HG03575 (cell line): ENCODE measurements around the gene PPBP.

ENCODE experiments used
- ATAC-seq: cut with Tn5 transposase; IDR thresholded peaks from one replicate; pipeline ENCODE4 v1.9.1; 2021; ENCODE audit not compliant: unreplicated experiment, insufficient number of reproducible peaks, low FRiP score; ENCODE audit errors: extremely low read depth

Gene PPBP, protein sequence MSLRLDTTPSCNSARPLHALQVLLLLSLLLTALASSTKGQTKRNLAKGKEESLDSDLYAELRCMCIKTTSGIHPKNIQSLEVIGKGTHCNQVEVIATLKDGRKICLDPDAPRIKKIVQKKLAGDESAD

DNA sequence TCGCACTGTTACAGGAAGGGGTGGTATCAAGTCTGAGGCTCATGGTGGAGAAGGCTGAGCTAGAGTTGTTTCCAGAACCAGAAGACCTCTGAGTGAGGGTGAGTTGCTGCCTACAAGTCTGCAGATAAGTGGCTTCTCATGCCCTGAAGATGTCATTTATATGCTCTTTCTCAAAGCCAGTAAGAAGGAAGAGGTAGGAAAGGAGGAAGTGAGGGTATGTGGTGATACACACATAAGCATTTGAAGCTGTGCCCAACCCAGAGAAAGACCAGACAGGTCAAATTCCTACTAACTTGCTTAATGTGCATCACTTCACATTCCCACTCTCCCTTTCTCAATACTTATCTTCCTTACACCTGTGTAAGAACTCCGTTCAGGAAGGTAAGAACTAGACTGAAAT lies at the start of gene PPBP:
TSS of gene PPBP (minus strand) at position 130 of the 400 bp plus-strand sequence. CDS start at position 43, 87 bp downstream.
- no peak for ATAC-seq

DNA sequence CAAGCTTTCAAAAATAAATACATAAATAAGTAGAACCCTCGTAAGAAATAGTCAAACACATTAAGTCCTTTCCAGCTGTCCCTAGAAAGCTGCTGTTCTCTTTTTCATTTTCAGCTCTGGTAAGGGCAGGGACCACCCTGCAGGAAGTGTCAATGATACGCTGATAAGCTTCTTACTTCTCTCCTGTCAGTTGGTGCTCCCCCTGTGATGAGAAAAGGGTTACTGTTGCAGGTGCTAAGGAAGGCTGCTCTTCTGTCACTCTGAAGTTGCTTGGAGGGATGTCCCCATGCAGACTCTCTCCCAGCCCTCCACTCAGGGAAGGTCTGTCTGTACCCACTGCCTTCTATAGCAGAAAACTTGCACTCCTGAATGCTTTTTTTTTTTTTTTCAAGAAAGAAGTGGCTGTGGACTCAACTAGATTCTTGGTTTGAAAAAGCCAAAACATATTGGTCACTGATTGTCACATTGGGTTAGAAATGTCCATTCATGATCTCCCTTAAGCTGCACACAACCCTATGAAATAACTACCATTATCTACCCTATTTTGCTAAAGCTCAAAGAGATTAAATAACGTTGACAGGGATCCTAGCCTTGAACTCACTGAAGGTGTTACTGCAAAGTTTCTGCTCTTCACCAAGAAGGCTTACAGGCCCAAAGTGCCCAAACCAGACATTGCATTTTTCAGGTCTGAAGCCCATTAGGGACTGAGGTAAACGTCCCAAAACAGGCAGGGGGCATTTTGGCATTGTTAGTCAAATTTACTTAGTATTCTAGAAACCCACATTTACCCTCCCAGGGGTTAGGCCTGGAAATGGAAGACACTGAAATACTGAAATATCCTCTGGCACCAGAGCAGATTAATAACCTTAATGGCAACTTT lies 49.3 kb upstream of the PPBP start:
- ATAC-seq: no peak

DNA sequence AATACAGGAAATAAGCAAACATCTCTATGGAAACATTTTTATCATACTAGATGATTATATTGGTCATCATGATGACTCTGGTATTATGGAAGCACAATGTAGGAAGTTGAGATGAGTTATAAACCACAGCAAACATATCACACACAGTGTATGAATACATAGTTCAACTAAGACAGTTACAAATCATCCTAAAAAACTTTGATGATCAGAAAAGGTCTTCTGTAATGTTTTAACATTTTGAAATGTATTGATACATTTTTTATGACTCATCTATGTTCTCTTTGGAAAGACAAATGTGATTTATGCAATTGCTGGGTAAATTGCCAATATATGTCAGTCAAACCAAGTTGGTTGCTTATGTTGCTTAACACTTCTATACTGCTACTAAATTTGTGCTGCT lies 45.7 kb upstream of the PPBP start:
- no peak for ATAC-seq

DNA sequence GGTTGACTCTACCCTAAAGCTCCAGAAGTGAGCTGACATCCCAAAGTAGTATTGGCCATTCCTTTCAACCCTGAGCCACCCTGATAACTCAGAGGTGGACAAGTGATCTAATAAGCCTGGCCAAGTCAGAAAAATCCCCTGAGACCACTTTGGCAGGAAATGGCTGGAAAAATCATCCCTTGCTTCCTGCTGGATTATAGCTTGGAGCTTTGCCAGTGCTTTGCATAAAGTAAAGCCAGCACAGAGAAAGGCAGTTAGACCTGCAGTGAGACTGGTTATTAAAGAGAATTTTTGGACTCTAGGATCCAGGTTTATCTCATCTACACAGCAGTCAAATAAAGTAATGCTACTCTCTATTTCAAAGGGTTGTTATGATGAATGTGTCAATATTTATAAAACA lies 44.1 kb upstream of the PPBP start:
- no peak for ATAC-seq

DNA sequence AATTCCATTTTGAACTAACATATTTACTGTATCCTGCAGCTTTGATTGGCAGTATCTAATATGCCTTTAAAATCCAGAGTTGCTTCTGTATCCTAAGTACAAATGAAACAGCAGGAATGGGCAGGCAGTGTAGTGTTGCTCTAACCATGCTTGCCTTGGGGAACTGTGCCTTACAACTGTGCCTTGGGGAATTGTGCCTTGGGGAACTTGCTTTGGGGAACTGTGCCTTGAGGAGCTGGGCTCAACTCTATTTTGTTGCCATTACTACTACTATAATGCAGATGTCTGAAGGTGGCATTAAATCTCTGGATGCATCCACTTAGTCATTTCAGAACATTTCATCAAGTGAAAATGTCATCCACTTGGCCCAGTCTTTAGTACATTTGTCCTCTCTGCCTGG lies 43.6 kb upstream of the PPBP start:
- ATAC-seq: no peak

DNA sequence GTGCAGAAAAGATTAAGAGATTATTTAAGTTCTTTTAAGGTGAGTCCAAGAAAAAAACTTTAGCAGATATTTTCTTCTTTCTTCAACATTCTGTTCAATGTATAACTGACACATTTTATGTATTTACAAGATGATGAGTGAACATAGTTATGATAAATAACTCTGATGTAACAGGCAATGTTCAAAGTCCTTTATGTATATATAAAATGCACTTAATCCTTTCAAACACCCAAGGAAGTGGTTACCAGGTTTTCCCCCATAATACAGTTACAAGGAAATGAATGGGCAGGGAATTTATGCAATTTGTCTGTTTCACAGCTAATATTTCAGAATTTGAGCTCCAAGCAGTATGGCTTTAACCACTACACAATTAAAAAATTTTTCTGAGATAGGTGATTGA lies 42.3 kb upstream of the PPBP start:
- ATAC-seq: no peak

DNA sequence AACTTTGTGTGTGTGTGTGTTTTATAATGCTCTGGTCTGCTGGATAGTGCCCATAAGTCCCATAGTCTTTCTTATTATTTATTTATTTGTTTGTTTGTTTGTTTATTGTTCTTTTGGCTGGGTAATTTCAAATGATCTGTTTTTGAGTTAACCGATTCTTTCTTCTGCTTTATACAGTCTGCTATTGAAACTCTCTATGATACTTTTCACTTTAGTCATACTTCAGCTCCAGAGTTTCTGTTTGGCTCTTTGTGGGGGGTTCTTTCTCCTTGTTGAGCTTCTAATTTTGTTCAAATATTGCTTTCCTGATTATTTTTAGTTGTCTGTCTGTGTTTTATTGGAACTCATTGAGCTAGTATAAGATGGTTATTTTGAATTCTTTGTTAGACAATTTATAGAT lies 40.5 kb upstream of the PPBP start:
- ATAC-seq: no peak

DNA sequence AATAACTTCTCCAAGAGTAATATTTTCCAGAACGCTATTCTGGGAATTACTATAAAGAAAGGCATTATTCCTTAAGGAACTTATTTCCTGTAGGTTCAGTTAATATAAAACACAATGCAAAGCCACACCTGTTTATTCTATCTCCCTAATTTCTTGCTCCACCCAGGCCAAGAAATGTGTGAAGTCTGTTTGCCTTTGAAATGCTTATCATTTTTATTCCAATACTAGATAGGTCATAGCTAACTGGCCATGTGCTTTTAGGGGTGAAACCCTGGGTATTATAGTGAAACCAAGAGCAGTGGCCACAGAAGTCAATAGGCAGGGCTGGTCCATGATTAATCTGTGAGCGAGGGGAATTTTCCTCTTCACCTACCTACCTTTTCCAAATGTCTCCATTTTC lies 35.7 kb upstream of the PPBP start:
- no peak for ATAC-seq

DNA sequence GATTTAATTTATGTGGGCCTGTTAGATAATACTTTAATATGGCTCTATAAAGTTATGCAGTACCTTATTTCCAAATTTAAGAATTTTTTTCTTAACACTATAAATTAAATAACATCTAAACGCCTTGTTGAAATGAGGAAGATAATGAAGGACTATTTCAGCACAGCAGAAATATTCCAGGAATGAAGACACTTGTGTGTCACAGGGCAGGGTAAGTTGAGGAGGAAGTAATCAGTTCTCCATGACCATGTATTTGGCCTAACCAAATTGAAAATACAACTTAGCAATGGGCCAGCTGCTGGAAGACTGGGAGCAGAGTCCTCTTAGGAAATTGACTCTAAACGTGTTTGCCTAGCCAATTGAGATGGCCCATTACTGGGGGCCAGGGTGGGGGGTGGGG lies 33.6 kb upstream of the PPBP start:
- ATAC-seq: no peak

DNA sequence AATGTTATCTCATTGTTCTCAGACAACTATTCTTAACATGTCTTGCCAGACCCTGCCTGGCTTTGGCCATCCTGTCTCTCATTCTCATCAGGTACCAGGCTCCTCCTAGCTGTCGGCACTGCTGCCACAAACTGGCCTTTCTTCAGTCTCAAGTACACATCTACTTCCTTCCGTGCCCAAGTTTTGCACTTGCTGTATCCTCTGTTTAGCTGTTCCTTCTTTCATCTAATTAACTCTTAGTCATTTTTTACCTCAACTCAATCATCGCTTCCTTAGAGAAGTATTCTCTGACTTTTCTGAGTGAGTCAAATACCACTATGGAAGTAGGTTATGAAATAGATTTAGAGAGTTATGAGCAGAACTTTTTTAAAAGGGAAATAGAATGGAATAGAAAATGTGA lies 30.8 kb upstream of the PPBP start:
- no peak for ATAC-seq

DNA sequence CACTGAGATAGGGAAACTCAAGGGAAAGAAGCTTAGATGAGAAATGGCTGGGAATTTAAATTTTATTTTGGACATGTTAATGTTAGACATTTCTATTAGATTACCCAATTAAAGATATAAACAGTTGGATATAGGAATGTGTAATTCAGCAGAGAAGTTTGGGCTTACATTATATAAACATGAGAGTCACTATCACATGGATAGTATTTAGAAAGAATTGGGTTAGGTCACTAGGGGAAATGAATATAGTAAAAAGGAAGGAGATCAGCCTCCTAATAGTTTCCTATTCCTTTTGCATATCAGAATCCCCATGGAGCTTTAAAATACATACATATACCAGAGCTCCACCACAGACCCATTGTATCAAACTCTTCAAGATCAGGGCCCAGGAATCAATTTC lies 30.1 kb upstream of the PPBP start:
- no peak for ATAC-seq

DNA sequence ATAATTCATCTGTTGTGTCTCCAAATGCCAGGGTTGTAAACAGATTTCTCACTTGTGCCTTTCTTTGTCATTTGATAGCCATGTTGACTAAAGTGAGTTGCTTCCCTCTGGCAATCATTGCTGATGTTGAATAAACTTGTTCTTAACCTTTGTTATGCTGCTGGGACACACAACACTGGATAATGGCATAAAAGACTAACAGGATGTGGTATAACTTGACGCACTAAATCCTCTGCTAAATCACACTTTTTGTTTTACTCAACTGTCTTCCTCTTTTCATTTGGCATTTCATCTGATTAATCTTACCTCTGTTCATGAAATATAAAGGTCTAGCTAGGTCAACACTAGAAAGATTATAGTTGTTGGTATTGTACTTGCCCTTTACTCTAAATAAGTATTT lies 28.1 kb upstream of the PPBP start:
- no peak for ATAC-seq

DNA sequence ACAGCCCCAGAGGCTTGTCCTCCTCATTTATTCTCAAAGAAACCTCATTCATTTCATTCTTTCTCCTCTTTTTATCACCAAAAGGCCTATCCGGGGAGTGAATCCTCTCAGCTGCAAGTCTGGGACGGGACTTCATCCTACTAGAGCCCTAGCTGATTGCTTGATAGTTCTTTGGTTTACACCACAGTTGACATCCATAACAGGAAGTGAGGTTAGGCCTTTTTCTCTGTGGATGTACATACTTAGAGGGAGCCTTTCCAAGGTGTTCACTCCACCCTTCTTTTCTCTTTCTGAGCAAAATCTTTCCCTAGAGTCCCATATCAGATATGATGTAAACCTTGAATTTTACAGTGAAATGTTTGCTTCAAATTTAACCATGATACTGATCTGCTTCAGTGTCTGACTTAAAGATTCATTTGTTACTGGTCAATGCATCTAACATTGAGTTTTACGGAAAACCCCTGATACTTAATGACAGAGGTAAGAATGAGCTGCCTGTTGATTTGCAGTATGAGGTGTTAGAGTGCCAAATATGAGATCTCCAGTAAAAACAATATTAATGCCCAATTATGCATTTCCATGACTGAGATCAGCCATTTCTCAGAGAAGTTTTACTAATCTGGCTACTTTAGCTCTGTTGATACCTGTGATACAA lies 27.3 kb upstream of the PPBP start:
- ATAC-seq: no peak

DNA sequence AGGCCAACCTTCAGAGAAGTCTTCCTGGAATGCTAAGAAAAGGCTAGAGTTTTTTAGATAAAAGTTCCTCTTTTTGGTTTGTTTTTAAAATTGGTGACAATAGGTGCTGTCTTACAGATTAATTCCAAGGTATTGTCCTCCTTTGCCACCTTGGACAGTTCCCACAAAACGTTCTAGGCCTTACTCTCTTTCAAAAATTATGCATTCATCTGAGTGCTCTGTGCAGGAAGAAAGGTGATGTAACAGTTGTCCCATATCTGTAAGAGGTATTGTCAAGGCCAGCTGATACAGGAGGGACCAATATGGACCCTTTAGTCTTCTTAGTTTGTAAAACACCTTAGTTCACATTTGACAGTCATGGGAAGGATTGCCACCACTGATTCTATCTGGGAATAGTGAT lies 26.3 kb upstream of the PPBP start:
- ATAC-seq: no peak

DNA sequence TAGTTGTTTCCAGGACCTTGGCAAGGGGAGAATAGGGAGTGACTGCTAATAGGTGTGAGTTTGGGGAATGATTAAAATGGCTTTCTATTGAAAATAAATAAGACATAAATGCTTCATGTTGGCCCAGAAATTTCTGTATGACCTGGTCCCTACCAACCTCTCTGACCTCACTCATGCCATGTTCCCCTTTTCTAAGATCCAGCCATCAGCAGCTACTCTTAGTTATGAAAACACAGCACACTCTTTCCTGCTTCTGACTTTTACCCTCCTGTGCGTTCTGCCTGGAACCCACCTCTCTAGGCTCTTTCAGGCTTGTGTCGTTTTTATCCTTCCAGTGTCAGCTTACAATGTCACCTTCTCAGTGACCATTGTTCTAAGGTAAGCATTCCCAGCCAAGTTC lies 25.3 kb upstream of the PPBP start:
- ATAC-seq: no peak

DNA sequence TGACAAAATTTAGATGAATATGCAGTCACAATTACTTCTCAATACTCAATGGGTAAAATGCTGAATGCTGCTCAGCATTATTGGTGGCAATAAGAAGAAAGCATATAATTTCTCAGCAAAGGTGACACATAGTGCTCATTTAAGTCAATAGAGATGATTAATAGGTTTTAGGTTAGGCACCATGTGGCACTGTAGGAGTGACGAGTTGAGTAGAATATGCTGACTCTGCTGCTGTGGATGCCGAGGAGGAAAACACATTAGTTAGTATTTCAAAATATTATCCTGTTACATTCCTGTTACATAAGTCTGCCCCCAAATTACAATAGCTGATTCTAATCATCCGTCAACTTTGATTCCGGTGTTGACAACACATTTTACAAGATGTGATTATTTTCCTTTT lies 24.1 kb upstream of the PPBP start:
- no peak for ATAC-seq

DNA sequence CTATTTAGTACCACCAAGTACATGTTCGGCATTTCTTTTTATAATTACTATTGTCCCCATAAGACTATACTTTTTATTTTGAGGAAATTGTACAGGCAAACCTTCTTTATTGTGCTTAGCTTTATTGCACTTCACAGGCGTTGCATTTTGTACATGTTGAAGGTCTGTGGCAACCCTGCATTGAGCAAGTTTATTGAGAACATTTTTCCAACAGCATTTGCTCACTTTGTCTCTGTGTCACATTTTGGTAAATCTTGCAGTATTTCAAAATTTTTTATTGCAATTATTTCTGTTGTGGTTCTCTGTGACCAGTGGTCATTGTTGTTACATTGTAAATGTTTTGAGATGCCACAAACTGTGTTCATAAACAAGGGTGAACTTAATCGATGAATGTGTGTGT lies 21.3 kb upstream of the PPBP start:
- ATAC-seq: no peak

DNA sequence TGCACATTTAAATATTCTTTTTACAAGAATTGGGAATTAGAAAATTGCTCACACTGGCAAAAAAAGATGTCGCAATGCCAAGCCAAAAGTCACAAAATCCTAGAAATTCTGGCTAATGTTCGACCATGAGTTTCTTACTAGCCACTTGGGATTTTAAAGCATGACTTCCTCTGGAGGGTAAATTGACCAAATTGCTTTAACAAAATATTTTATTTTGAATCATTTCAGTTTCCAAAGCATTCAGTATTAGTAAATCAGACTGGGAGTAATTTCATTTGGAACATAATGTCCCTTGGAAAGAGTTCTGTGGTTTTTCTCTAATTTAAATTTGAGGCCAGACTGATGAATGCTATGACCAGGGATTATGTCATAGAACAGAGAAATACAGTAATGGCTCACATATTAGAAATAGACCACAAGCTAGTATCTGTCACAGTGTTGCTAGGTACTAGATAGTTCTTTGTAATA lies 18.1 kb upstream of the PPBP start:
- ATAC-seq: no peak

DNA sequence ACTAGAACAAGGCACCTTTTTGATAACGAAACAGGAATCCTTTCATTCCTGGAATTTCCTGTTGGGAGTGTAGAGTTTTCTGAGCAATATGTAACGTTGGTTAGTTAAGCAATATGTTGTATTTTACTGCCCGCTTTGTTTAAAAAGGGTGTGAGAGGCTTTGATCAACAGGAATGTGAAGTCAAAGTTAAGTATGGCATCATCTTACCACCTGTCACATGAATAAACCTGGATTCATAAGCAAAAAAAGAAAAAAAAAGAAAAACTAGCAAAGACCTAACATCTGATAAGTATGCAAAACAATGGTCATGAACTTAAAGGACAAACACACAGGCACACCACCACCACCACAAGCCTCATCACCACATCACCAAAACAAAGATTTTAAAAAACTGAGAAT lies 17.5 kb upstream of the PPBP start:
- no peak for ATAC-seq

DNA sequence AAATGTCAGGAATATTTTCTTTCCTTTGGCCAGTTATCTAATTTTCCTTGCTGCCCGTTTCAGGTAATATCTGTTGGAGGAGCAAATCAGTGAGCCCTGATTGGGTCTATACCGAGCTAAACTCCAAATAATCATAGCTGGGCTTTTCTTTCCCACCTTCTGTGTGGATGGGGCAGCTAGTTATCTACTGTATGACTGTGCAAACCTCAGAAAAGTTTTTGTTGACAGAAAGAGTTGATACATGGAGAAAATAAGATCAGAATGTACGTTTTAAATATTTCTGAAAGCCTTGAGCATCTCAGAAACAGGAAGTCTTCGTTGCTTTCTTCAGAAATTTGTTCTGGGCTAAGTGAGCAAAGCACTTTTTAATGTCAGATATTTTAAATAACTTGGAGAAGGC lies 16.7 kb upstream of the PPBP start:
- ATAC-seq: no peak
